Left cardiac atrium (tissue), 4 donors: Measurements from ENCODE around the gene ATOH8. TPM values are rescaled to one million over a fixed set of nuclear protein-coding genes. Genes with fewer than 3 reads are reported as not detected.
A peak's percentile ranks its signal among the peaks of the same experiment; 100 is the strongest.

Experiments used
- ATAC-seq, 2 donors: fragments of 200-7000 bp; cut with Tn5 transposase; one replicate each; pipeline ENCODE4 v1.9.1; 2020; ENCODE audit warnings: mild to moderate bottlenecking in 2 of 2, moderate library complexity in 2 of 2
- DNase-seq: peaks from one replicate; pipeline ENCODE4 v3.0.0-alpha.2; 2020
- intact Hi-C, 2 donors: fragments of 100-400 bp; cut with DNase I; formaldehyde crosslinking; loops; one replicate each; pipeline versions ENCODE4 v1.14.1 to v1.15.1; 2022 to 2023
- total RNA-seq, 2 donors: library from RNA; stranded (reverse); fragmentation: NEBNext Ultra II Directional; extraction: Animal tissue kit (Norgen Biotek cat#: 25700); gene quantifications; one replicate each; pipeline ENCODE4 v1.2.1, GENCODE V29; 2021
- donor health status: DM: no; HTN: yes; CAD: no.
- donor health status: DM: no; HTN: yes; CAD: no; lungs with severe emphysema.
- donor health status: DM: yes; HTN: yes; CAD: no.
- donor health status: Dilated cardiomyopathy.

Gene ATOH8
- total RNA-seq, 2 donors from 2014 or later, result 23.4 to 29.1 TPM

- intact Hi-C loops, result no loop called here
- ATAC-seq (no peak), DNase-seq (no peak)
Measured at GRCh38 chr2:85775406-85776381, 21.9 kb downstream of the ATOH8 start.

GRCh38 chr2:85776672-85777071 is 22.9 kb downstream of the ATOH8 start:
- ATAC-seq (no peak), DNase-seq (no peak)
- intact Hi-C loops, result no loop called here

- peak; percentile 54 for DNase-seq
- intact Hi-C loops, result no loop called here
- ATAC-seq, result peak; percentile 8 to 20
Measured at GRCh38 chr2:85777441-85777861, 23.7 kb downstream of the ATOH8 start.

GRCh38 chr2:85778646-85779379 is 25.0 kb downstream of the ATOH8 start:
- intact Hi-C loops, result no loop called here
- ATAC-seq (no peak), DNase-seq (peak; percentile 15)

GRCh38 chr2:85779641-85780315 is 26.0 kb downstream of the ATOH8 start:
- DNase-seq (no peak), ATAC-seq (peak in 1 of 2 donors; percentile 31)
- intact Hi-C loops, result no loop called here

- ATAC-seq (peak in 1 of 2 donors; percentile 58), DNase-seq (peak; percentile 22)
Measured at GRCh38 chr2:85780316-85781012, 26.7 kb downstream of the ATOH8 start.

GRCh38 chr2:85781013-85781332 is 27.2 kb downstream of the ATOH8 start:
- intact Hi-C loops, result no loop called here
- DNase-seq (no peak), ATAC-seq (no peak)

More at GRCh38 chr2:85780316-85781012, 26.7 kb downstream of the ATOH8 start:
- intact Hi-C loops, result no loop called here

GRCh38 chr2:85783796-85784195 is 30.0 kb downstream of the ATOH8 start:
- ATAC-seq (no peak), DNase-seq (peak; percentile 7)
- intact Hi-C loops, result no loop called here

- intact Hi-C loops, result no loop called here
- DNase-seq, result peak; percentile 2
Measured at GRCh38 chr2:85784474-85784986, 30.7 kb downstream of the ATOH8 start.

GRCh38 chr2:85785027-85785822 is 31.4 kb downstream of the ATOH8 start:
- peak; percentile 67 to 71 for ATAC-seq
- DNase-seq, result peak; percentile 68
- intact Hi-C loops, result no loop called here

More at GRCh38 chr2:85784474-85784986, 30.7 kb downstream of the ATOH8 start:
- ATAC-seq, result no peak

GRCh38 chr2:85785871-85786270 is 32.1 kb downstream of the ATOH8 start:
- peak; percentile 6 for DNase-seq
- intact Hi-C loops, result no loop called here
- peak in 1 of 2 donors; percentile 9 for ATAC-seq

GRCh38 chr2:85786444-85786843 is 32.7 kb downstream of the ATOH8 start:
- intact Hi-C loops, result no loop called here
- DNase-seq, result peak; percentile 13
- ATAC-seq, result no peak

- intact Hi-C loops, result no loop called here
- no peak for DNase-seq
- no peak for ATAC-seq
Measured at GRCh38 chr2:85786865-85787264, 33.1 kb downstream of the ATOH8 start.

GRCh38 chr2:85787282-85787980 is 33.6 kb downstream of the ATOH8 start:
- DNase-seq, result peak; percentile 12
- intact Hi-C loops, result no loop called here
- no peak for ATAC-seq

GRCh38 chr2:85787981-85788340 is 34.2 kb downstream of the ATOH8 start:
- no peak for ATAC-seq
- intact Hi-C loops, result no loop called here
- DNase-seq, result peak; percentile 15

- ATAC-seq (no peak), DNase-seq (peak; percentile 11)
- intact Hi-C loops, result no loop called here
Measured at GRCh38 chr2:85788603-85789002, 34.8 kb downstream of the ATOH8 start.

GRCh38 chr2:85789271-85789670 is 35.5 kb downstream of the ATOH8 start:
- intact Hi-C loops, result no loop called here
- no peak for DNase-seq
- ATAC-seq, result no peak
